Measurements from ENCODE around the gene SOX15.

The SOX15 gene

DNA sequence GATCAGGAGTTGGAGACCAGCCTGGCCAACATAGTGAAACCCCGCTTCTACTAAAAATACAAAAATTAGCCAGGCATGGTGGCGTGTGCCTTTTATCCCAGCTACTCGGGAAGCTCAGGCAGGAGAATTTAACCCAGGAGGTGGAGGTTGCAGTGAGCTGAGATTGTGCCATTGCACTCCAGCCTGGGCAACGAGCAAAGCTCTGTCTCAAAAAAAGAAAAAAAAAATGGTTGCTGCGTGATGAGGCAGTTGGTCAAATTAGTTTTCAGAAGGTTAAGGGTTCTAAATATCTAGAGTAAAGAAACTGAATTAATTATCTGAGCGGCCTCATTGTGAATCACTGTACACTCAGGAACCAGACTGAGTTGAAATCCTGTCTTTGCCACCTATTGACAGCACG, 13.9 kb downstream of the SOX15 start:
- Mint-ChIP-seq H3K27me3 (peaks cover 6% of the 10 kb centered on the region), H3K27ac (peak overlapping the region; percentile 100), H3K4me3 (peak overlapping the region; percentile 91), H3K4me1 (peaks cover 82% of the 10 kb centered on the region), H3K36me3 (ENCODE audit: low read depth) (peaks cover 80% of the 10 kb centered on the region), H3K9me3 (no peaks in the 10 kb centered on the region)
- ATAC-seq (no peak), DNase-seq (no peak)

DNA sequence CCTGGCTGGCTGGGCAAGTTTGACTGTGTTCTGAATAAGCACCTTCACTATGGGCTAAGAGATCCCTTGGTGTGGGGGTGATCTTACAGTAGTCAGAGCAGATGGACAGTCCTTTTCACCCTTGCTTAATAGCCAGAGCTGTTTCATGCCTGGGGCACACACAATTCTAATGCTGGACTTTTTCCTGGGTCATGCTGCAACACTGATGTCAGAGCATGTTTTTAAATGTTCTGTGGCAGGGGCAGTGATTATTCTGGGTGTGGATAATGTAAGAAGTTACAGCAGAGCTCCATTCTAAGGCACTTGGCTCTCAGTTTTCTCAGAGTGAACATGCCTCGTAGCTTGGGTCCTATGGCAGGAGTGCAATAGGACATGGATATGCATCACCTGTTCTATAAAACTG, 14.4 kb downstream of the SOX15 start:
- H3K27me3 Mint-ChIP-seq, result peaks cover 6% of the 10 kb centered on the region
- ATAC-seq, result no peak
- peaks cover 79% of the 10 kb centered on the region for H3K4me1 Mint-ChIP-seq
- H3K4me3 Mint-ChIP-seq, result peak overlapping the region; percentile 91
- no peaks in the 10 kb centered on the region for H3K9me3 Mint-ChIP-seq
- no peak for DNase-seq
- peaks cover 83% of the 10 kb centered on the region for H3K36me3 Mint-ChIP-seq (ENCODE audit: low read depth)
- H3K27ac Mint-ChIP-seq, result peak overlapping the region; percentile 100

DNA sequence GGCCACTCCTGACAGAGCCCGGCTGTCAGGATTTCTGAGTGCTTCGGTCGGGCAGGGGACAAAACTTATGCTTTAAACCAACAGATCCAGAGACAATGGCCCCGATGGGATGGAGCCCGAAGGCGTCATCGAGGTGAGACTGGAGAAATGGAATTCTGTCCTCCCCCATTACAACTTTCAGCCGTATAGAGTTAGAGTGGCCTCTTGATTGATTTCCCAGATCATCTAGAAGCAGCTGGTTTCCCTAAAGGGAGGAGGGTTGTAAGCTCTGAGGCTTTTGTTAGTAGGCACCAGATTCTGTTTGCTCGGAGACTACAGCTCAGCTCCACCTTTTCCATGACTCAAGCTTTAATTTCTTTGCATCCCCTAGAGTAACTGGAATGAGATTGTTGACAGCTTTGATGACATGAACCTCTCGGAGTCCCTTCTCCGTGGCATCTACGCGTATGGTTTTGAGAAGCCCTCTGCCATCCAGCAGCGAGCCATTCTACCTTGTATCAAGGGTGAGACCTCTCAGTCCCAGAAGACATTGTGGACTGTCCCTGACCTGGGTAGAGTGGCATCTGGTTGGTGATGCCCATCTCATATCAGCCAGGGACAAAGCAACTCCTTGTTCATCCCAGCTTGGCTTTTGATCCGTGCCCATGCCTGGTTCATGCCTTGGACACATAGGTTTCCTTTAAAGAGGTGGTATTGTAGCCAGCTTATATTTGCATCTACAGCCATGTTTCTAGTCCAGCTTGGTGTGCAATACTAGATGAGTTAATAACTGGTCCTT, 15.5 kb downstream of the SOX15 start:
- Mint-ChIP-seq H3K36me3 (ENCODE audit: low read depth) (peaks cover 82% of the 10 kb centered on the region), H3K27me3 (peaks cover 6% of the 10 kb centered on the region), H3K9me3 (no peaks in the 10 kb centered on the region), H3K4me3 (peak overlapping the region; percentile 91), H3K4me1 (peaks cover 70% of the 10 kb centered on the region), H3K27ac (peak overlapping the region; percentile 100)
- DNase-seq, result no peak
- no peak for ATAC-seq

DNA sequence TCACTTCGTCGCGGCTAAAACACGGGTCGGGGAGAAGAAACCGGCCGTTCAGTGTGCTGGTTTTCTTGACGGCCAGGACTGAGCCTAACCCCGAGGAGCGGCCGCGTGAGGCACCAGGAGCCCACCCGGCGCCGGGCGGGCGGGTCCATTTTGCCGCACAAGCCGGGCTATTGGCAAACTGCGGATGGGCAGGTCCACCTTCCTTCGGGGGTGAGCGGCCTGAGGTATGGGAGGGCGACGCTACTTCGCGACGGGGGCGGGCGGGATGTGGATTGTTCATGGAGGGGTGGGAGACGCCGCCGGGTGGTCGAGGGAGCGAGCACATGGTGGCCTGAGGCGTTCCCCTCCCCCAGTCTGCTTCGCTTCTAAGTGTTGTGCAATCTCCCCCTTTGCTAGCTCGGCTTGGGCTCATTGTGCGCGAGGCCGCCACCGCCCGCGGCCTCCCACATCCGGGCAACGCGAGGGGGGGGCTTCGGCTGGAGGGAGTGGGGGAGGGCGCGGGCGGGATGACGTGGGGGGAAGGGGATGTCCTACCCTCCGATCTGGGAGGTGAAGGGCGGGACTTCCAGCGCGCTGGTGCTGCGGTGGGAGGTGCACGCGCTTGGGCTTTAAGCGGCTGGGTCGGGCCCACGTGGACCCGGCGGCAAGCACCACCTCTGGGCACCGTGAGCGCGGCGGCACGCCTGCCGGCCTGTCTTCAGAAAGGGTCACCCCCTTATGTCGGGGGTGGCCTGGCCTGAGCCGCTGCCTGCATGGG, 16.4 kb downstream of the SOX15 start:
- H3K36me3 Mint-ChIP-seq (ENCODE audit: low read depth), result peaks cover 81% of the 10 kb centered on the region
- DNase-seq, result peak; percentile 90

DNA sequence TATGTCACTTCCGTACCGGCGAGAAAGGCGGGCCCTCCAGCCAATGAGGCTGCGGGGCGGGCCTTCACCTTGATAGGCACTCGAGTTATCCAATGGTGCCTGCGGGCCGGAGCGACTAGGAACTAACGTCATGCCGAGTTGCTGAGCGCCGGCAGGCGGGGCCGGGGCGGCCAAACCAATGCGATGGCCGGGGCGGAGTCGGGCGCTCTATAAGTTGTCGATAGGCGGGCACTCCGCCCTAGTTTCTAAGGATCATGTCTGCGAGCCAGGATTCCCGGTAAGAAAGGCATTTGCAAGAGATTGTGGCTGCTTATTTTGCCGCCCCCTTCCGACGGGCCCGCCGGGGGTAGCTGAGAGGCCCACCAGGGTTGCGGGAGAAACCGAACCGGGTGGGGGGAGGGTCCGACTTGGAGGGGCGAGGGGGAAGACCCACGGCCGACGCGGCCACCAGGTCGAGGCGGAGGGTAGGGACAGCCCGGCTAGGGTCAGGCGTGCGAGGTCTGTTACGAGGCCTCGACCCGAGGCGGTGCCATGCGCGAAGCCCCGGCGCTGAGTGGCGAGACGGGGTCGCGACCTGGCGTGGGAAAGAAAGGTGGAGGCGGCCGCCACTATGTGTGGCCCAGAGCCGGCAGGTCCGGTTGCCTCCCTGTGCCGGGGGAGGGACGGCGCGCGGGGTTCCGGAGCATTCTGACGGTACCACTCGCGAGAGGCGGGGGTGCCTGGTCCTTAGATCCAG, 17.1 kb downstream of the SOX15 start:
- Mint-ChIP-seq H3K9me3 (no peaks in the 10 kb centered on the region), H3K4me1 (peaks cover 53% of the 10 kb centered on the region), H3K4me3 (peak overlapping the region; percentile 91), H3K36me3 (ENCODE audit: low read depth) (peaks cover 74% of the 10 kb centered on the region), H3K27ac (peak overlapping the region; percentile 100), H3K27me3 (peaks cover 6% of the 10 kb centered on the region)
- DNase-seq (peak; percentile 100), ATAC-seq (peak; percentile 91)

More for the DNA sequence above, 16.4 kb downstream of the SOX15 start:
- H3K27ac Mint-ChIP-seq, result peak overlapping the region; percentile 100
- H3K27me3 Mint-ChIP-seq, result peaks cover 6% of the 10 kb centered on the region
- ATAC-seq, result peak; percentile 40
- peak overlapping the region; percentile 91 for H3K4me3 Mint-ChIP-seq
- peaks cover 61% of the 10 kb centered on the region for H3K4me1 Mint-ChIP-seq
- H3K9me3 Mint-ChIP-seq, result no peaks in the 10 kb centered on the region

DNA sequence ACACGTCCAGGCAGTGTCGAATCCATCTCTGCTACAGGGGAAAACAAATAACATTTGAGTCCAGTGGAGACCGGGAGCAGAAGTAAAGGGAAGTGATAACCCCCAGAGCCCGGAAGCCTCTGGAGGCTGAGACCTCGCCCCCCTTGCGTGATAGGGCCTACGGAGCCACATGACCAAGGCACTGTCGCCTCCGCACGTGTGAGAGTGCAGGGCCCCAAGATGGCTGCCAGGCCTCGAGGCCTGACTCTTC, 17.6 kb downstream of the SOX15 start:
- Mint-ChIP-seq H3K4me3 (peak overlapping the region; percentile 91), H3K36me3 (ENCODE audit: low read depth) (peaks cover 74% of the 10 kb centered on the region), H3K27ac (peak overlapping the region; percentile 100), H3K9me3 (no peaks in the 10 kb centered on the region), H3K27me3 (peaks cover 6% of the 10 kb centered on the region), H3K4me1 (peaks cover 51% of the 10 kb centered on the region)
- ATAC-seq (no peak), DNase-seq (no peak)

DNA sequence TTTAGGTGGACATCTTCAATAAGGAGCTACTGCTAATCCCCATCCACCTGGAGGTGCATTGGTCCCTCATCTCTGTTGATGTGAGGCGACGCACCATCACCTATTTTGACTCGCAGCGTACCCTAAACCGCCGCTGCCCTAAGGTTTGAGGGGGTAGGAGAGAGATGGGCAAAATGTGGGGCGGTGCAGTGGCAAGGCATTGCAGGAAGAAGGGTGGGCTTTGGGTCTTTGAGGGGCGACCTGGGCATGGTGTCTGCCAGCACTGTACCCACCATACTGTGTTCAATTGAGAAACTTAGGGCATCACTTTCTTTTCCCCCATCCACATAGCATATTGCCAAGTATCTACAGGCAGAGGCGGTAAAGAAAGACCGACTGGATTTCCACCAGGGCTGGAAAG, 19.5 kb downstream of the SOX15 start:
- ATAC-seq (no peak), DNase-seq (no peak)
- Mint-ChIP-seq H3K27ac (peak overlapping the region; percentile 10), H3K4me1 (peaks cover 34% of the 10 kb centered on the region), H3K36me3 (ENCODE audit: low read depth) (peaks cover 67% of the 10 kb centered on the region), H3K4me3 (no peak overlapping the region), H3K27me3 (peaks cover 6% of the 10 kb centered on the region), H3K9me3 (no peaks in the 10 kb centered on the region)

DNA sequence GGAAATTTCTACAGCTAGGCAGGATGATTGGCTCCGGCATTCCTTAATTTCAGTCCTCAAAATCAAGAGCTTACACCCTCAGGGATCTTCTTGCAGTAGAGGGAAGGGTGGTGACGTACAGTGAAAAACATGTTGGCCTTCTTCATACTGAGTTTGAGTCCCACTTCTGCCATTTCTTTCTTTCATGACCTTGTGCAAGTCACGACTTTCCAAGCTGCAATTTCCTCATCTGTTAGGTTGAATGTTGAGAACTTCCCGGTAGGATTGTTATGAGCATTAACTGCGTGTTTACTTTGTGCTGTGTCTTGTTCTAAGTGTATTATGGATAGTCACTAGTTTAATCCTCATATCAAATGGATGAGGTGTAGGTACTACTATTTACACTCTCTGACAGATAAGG, 20.3 kb downstream of the SOX15 start:
- Mint-ChIP-seq H3K36me3 (ENCODE audit: low read depth) (peaks cover 64% of the 10 kb centered on the region), H3K4me3 (no peak overlapping the region), H3K9me3 (no peaks in the 10 kb centered on the region), H3K4me1 (peaks cover 27% of the 10 kb centered on the region), H3K27me3 (peaks cover 6% of the 10 kb centered on the region), H3K27ac (peak overlapping the region; percentile 1)
- no peak for ATAC-seq
- DNase-seq, result no peak

DNA sequence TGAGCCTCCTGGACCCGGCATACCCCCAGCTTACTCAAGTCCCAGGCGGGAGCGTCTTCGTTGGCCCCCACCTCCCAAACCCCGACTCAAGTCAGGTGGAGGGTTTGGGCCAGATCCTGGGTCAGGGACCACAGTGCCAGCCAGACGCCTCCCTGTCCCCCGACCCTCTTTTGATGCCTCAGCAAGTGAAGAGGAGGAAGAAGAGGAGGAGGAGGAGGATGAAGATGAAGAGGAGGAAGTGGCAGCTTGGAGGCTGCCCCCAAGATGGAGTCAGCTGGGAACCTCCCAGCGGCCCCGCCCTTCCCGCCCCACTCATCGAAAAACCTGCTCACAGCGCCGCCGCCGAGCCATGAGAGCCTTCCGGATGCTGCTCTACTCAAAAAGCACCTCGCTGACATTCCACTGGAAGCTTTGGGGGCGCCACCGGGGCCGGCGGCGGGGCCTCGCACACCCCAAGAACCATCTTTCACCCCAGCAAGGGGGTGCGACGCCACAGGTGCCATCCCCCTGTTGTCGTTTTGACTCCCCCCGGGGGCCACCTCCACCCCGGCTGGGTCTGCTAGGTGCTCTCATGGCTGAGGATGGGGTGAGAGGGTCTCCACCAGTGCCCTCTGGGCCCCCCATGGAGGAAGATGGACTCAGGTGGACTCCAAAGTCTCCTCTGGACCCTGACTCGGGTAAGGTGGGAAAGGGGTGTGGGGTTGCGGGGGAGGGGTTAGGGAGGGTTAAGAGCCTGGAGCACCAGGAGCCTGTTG, 26.6 kb downstream of the SOX15 start:
- Mint-ChIP-seq H3K36me3 (ENCODE audit: low read depth) (peaks cover 36% of the 10 kb centered on the region), H3K4me3 (peak overlapping the region; percentile 95), H3K4me1 (peaks cover 52% of the 10 kb centered on the region), H3K9me3 (no peaks in the 10 kb centered on the region), H3K27me3 (no peaks in the 10 kb centered on the region), H3K27ac (peak overlapping the region; percentile 96)
- no peak for ATAC-seq
- no peak for DNase-seq

DNA sequence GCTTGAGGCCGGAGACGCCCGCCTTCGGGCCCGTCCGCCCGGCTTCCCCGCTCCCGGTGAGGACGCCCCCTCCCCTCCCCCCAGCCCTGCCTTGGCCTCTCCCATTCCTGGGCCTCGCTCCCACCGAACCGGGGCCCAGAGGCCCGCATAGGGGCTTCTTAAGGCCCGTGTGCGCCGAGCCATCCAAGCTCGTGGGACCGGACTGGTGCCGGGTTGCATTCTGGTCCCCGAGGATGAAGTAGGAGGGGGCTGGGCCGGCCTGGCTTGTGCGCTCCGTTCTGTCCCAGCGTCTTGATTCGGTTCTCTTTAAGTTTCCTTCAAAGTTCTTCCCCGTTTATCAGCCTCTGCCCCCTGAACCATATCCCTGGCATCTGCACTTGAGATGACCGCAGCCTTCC, 27.7 kb downstream of the SOX15 start:
- no peak for ATAC-seq
- Mint-ChIP-seq H3K36me3 (ENCODE audit: low read depth) (peaks cover 31% of the 10 kb centered on the region), H3K4me3 (peak overlapping the region; percentile 95), H3K4me1 (peaks cover 55% of the 10 kb centered on the region), H3K27ac (peak overlapping the region; percentile 96), H3K27me3 (no peaks in the 10 kb centered on the region), H3K9me3 (no peaks in the 10 kb centered on the region)
- DNase-seq, result no peak

DNA sequence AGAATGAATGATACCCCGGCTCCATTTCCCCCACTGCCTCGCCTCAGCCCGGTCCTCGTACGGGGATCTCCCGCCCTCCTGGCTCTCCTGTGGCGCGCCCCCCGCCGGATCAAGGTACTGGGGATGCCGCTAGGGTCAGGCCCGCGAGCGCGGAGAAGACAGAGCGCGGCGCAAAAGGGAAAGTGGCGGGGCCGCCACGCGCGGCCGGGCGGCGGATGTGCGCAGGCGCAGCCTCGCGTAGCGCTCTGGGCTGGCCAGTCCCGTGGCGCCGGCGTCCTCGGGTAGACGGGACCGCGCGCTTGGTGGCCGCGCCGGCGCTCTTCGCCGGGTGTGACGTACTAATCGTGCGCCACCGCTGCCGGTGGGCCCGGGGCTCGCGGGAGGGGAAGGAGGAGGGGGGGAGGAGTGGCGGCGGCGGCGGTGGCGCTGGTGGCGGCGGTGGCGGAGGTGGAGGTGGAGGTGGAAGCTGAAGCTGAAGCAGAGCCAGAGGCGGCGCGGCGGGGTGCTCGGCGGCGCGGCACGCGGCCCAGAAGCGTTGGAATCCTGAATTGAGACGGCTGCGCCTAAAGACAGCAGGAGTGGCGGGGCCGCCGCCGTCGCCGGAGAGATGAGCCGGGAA, 28.2 kb downstream of the SOX15 start, which contains the start of gene SENP3:
TSS of gene SENP3 (plus strand) at position 331 of the 619 bp plus-strand sequence. CDS start 1,158 bp downstream, outside the sequence.
- H3K27ac Mint-ChIP-seq, result peak within 1 kb of the TSS; percentile 96
- ATAC-seq, result peak; percentile 74
- no peaks in the 10 kb centered on the region for H3K27me3 Mint-ChIP-seq
- peaks cover 53% of the 10 kb centered on the region for H3K4me1 Mint-ChIP-seq
- peaks cover 27% of the 10 kb centered on the region for H3K36me3 Mint-ChIP-seq (ENCODE audit: low read depth)
- H3K4me3 Mint-ChIP-seq, result peak within 1 kb of the TSS; percentile 95
- DNase-seq, result peak; percentile 95
- H3K9me3 Mint-ChIP-seq, result no peaks in the 10 kb centered on the region

DNA sequence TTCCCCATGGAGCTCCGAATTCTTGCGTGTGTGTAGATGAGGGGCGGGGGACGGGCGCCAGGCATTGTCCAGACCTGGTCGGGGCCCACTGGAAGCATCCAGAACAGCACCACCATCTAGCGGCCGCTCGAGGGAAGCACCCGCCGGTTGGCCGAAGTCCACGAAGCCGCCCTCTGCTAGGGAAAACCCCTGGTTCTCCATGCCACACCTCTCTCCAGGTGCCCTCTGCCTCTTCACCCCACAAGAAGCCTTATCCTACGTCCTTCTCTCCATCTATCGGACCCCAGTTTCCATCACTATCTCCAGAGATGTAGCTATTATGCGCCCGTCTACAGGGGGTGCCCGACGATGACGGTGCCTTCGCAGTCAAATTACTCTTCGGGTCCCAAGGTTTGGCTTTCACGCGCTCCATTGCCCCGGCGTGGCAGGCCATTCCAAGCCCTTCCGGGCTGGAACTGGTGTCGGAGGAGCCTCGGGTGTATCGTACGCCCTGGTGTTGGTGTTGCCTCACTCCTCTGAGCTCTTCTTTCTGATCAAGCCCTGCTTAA, 28.8 kb downstream of the SOX15 start:
- H3K27ac Mint-ChIP-seq, result peak overlapping the region; percentile 96

DNA sequence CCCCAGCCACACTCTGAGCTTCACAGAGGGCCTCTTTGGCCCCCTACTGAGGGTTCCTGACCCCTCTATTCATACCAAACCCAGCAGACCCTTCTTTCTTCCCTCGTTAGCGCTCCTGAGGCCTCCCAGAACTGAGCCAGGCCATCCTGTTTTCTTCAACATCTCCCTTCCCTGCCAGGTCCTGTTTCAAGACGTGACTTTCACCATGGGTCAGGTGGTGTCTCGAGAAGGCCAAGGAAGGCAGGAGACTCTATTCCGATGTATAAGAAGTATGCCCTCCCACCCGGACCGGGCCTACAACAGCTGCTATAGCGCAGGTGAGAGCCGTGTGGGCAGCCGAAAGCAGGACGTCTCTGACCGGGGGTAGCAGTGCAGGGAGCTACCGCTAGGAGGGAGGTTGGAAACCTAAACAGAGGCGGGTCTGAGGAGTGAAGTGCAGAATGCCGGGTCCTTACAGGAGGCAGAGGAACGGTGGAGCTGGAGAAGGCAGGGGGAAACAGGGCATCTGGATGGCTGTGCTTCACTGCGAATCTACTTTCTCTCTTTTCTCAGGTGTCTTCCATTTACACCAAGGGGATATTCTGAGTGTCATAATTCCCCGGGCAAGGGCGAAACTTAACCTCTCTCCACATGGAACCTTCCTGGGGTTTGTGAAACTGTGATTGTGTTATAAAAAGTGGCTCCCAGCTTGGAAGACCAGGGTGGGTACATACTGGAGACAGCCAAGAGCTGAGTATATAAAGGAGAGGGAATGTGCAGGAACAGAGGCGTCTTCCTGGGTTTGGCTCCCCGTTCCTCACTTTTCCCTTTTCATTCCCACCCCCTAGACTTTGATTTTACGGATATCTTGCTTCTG, 29.5 kb downstream of the SOX15 start:
- peak; percentile 76 for DNase-seq
- ATAC-seq, result peak; percentile 50

More for the DNA sequence above, 28.8 kb downstream of the SOX15 start:
- peak overlapping the region; percentile 95 for H3K4me3 Mint-ChIP-seq
- DNase-seq (peak; percentile 90), ATAC-seq (peak; percentile 78)
- H3K27me3 Mint-ChIP-seq, result no peaks in the 10 kb centered on the region
- H3K9me3 Mint-ChIP-seq, result no peaks in the 10 kb centered on the region
- H3K4me1 Mint-ChIP-seq, result peaks cover 57% of the 10 kb centered on the region
- H3K36me3 Mint-ChIP-seq (ENCODE audit: low read depth), result peaks cover 25% of the 10 kb centered on the region

More for the DNA sequence above, 29.5 kb downstream of the SOX15 start:
- H3K27me3 Mint-ChIP-seq, result no peaks in the 10 kb centered on the region
- H3K27ac Mint-ChIP-seq, result peak overlapping the region; percentile 96
- H3K36me3 Mint-ChIP-seq (ENCODE audit: low read depth), result peaks cover 19% of the 10 kb centered on the region
- H3K4me3 Mint-ChIP-seq, result peak overlapping the region; percentile 95
- H3K9me3 Mint-ChIP-seq, result no peaks in the 10 kb centered on the region
- H3K4me1 Mint-ChIP-seq, result peaks cover 60% of the 10 kb centered on the region
